ENCODE results near the gene BCKDHA. TPM values are rescaled to one million over a fixed set of nuclear protein-coding genes. Genes with fewer than 3 reads are reported as not detected.

The BCKDHA gene
- total RNA-seq = 16.8 and 19.5 TPM in 2 replicates

- intact Hi-C loops (cut with micrococcal nuclease) = loop anchor here (1.0 to 10.0 kb wide), 4 partner anchors 33 to 683 kb away; partner anchors contain the start of genes B9D2, COQ8B, DMAC2 and ITPKC
These were observed at the start of gene BCKDHA, which contains the start of gene EXOSC5 for GRCh38 chr19:41397086-41398049. BCKDHA (plus strand) TSS chr19:41397818; CDS start chr19:41397828, 10 bp downstream. EXOSC5 (minus strand) TSS chr19:41397359; CDS start chr19:41397328, 31 bp downstream.

GRCh38 chr19:41350735-41351338, 46.8 kb upstream of the BCKDHA start:
- intact Hi-C loops (cut with micrococcal nuclease) = loop anchor here (10.0 kb wide), 1 partner anchor 194 kb away; no protein-coding TSS in a partner anchor

GRCh38 chr19:41351339-41352245, 46.0 kb upstream of the BCKDHA start:
- intact Hi-C loops (cut with micrococcal nuclease) = loop anchor here (1.0 to 10.0 kb wide), 3 partner anchors 23 to 193 kb away; no protein-coding TSS in a partner anchor

- intact Hi-C loops (cut with micrococcal nuclease) = loop anchor here (1.0 to 10.0 kb wide), 3 partner anchors 24 to 193 kb away; no protein-coding TSS in a partner anchor
These were observed 45.4 kb upstream of the BCKDHA start for GRCh38 chr19:41352279-41352608.

- intact Hi-C loops (cut with micrococcal nuclease) = loop anchor here (1.0 to 10.0 kb wide), 5 partner anchors 25 to 192 kb away; partner anchors contain the start of gene CCDC97
These were observed 44.8 kb upstream of the BCKDHA start for GRCh38 chr19:41352609-41353465.

GRCh38 chr19:41353466-41354342, 43.9 kb upstream of the BCKDHA start, which contains the start of gene TGFB1:
TGFB1 (minus strand) TSS chr19:41353922; CDS start chr19:41353044, 878 bp downstream.
- intact Hi-C loops (cut with micrococcal nuclease) = loop anchor here (1.0 to 10.0 kb wide), 5 partner anchors 10 to 191 kb away; partner anchors contain the start of gene CCDC97

- intact Hi-C loops (cut with micrococcal nuclease) = loop anchor here (1.0 to 10.0 kb wide), 2 partner anchors 9 to 190 kb away; no protein-coding TSS in a partner anchor
These were observed 43.2 kb upstream of the BCKDHA start for GRCh38 chr19:41354343-41354953.

- intact Hi-C loops (cut with micrococcal nuclease) = loop anchor here (10.0 kb wide), 1 partner anchor 190 kb away; no protein-coding TSS in a partner anchor
These were observed 42.6 kb upstream of the BCKDHA start for GRCh38 chr19:41355035-41355434.

- intact Hi-C loops (cut with micrococcal nuclease) = loop anchor here (10.0 kb wide), 1 partner anchor 189 kb away; no protein-coding TSS in a partner anchor
These were observed 41.8 kb upstream of the BCKDHA start for GRCh38 chr19:41355802-41356201.

GRCh38 chr19:41356984-41357739, 40.5 kb upstream of the BCKDHA start:
- intact Hi-C loops (cut with micrococcal nuclease) = loop anchor here (1.0 to 10.0 kb wide), 2 partner anchors 40 to 188 kb away; partner anchors contain the start of genes BCKDHA and EXOSC5

GRCh38 chr19:41357746-41358145, 39.9 kb upstream of the BCKDHA start:
- intact Hi-C loops (cut with micrococcal nuclease) = loop anchor here (1.0 to 10.0 kb wide), 2 partner anchors 40 to 187 kb away; partner anchors contain the start of genes BCKDHA and EXOSC5

- intact Hi-C loops (cut with micrococcal nuclease) = loop anchor here (5.0 to 10.0 kb wide), 2 partner anchors 78 to 185 kb away; partner anchors contain the start of gene DMAC2
These were observed 37.9 kb upstream of the BCKDHA start for GRCh38 chr19:41359741-41360140.

- intact Hi-C loops (cut with micrococcal nuclease) = loop anchor here (5.0 kb wide), 1 partner anchor 75 kb away; the partner anchor contains the start of gene DMAC2
These were observed 35.3 kb upstream of the BCKDHA start for GRCh38 chr19:41362143-41362847.

GRCh38 chr19:41363371-41363752, 34.3 kb upstream of the BCKDHA start:
- intact Hi-C loops (cut with micrococcal nuclease) = loop anchor here (1.0 to 5.0 kb wide), 2 partner anchors 9 to 74 kb away; partner anchors contain the start of gene DMAC2

- intact Hi-C loops (cut with micrococcal nuclease) = loop anchor here (1.0 to 5.0 kb wide), 3 partner anchors 10 to 73 kb away; partner anchors contain the start of genes BCKDHA, DMAC2 and EXOSC5
These were observed 33.7 kb upstream of the BCKDHA start, which contains the start of gene B9D2 for GRCh38 chr19:41363753-41364523. B9D2 (minus strand) TSS chr19:41364149; CDS start chr19:41363519, 630 bp downstream.
